Measurements from ENCODE around the gene UTS2B.

DNA sequence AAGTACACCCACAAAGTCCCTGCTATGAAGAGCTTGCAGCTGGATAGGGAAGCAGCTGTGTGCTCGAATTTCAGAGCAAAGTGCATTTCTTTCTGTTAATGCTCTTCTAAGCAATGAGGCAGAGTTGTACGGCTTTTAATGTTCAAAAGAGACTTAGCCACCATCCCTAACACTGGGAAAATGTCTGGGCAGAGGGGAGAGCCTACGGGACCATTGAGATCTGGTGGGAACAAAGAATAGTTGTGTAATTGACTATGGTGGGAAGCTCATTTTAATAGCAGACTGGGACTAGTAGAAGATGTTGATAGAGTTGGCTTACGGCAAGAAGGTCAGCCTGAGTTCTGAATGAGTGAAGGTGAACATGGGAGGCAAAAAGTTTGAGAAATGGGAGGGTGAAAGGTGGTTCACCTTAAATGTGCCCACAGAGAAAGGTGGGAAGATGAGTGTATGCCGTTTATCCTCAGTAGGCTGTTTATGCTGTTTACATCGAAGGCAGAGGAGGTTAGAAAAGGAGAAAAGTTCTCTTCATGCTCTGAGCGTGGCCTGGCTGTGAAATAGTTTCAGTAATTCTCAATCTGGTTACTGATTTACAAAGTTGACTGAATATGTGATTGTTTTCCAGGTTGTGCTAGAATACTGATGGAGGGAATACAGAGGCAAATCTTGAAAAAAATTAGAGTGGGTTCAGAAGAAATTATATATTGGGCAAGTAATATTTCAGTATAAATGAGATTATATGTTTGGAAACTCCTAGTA, 22.9 kb upstream of the UTS2B start:
- TF ChIP-seq POU2F2 (IDR thresholded peaks at IDR 0.05; ENCODE audit: low read depth, low read length) (no peak), POLR2A (IDR thresholded peaks at IDR 0.05; ENCODE audit: low read depth, low read length) (no peak)
